ENCODE measurements around the gene EMID1. TPM values are rescaled to one million over a fixed set of nuclear protein-coding genes. Genes with fewer than 3 reads are reported as not detected.
A peak's percentile ranks its signal among the peaks of the same experiment; 100 is the strongest.

Gene EMID1
- total RNA-seq, 1 experiment from 2014 or later = 5.4 TPM

DNA sequence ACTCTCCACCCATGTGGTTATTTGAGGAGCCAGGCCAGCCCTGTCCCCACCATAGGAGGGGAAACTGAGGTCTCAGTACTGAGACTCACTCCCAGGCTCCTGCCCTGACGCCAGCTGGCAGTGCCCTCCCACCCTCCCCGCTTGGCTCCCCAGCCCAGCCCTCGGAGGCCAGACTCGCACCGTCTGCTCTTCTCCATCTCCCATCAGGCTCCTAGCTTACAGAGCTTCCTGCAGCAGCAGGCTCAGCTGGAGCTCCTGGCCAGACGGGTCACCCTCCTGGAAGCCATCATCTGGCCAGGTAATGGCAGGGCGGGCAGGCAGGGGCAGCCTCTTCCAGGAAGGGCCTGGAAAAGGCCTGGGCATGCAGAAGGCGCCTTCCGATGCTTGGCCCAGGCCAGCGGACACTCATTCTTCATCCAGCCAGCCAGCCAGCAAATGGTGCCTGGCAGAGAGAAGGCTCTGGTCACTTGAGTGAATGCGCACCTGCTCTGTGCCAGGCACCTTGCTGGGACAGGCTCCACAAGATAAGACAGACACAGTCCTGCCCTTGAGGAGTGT is 49.4 kb downstream of the EMID1 start:
- H3K79me2 ChIP-seq (ENCODE audit: insufficient read depth, low read length) = no peaks in the 10 kb centered on the region
- H3K9me3 ChIP-seq (ENCODE audit: control insufficient read depth, low read depth, low read length) = no peaks in the 10 kb centered on the region
- H3K14ac ChIP-seq (ENCODE audit: insufficient read depth, low read length) = no peak overlapping the region
- WGBS (ENCODE audit: extremely low coverage, insufficient read length, low lambda C conversion rate) = no CpG with 5 or more reads among the region's 11 CpGs
- no peak overlapping the region for H4K91ac ChIP-seq (ENCODE audit: insufficient read length, low read depth, low read length)
- no peak overlapping the region for H3K4me2 ChIP-seq (ENCODE audit: insufficient read depth, insufficient read length, low read length)
- H2BK5ac ChIP-seq (ENCODE audit: insufficient read length, low read length) = no peak overlapping the region
- TF ChIP-seq, protein P1, sequence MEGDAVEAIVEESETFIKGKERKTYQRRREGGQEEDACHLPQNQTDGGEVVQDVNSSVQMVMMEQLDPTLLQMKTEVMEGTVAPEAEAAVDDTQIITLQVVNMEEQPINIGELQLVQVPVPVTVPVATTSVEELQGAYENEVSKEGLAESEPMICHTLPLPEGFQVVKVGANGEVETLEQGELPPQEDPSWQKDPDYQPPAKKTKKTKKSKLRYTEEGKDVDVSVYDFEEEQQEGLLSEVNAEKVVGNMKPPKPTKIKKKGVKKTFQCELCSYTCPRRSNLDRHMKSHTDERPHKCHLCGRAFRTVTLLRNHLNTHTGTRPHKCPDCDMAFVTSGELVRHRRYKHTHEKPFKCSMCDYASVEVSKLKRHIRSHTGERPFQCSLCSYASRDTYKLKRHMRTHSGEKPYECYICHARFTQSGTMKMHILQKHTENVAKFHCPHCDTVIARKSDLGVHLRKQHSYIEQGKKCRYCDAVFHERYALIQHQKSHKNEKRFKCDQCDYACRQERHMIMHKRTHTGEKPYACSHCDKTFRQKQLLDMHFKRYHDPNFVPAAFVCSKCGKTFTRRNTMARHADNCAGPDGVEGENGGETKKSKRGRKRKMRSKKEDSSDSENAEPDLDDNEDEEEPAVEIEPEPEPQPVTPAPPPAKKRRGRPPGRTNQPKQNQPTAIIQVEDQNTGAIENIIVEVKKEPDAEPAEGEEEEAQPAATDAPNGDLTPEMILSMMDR (conservative IDR thresholded peaks at IDR 0.05) = no peak
- Mint-ChIP-seq H3K4me3 (no peak overlapping the region), H3K4me1 (peaks cover 0 to 7% of the 10 kb centered on the region in 2 experiments; a peak in 2 of 4 replicates), H3K36me3 (ENCODE audit: insufficient read depth in 1 of 3, low read depth in 3 of 3) (peaks cover 0 to 4% (median 0%) of the 10 kb centered on the region in 3 experiments; a peak in 3 of 7 replicates), H3K27ac (peak overlapping the region in 1 of 3 experiments; percentile 11; a peak in 2 of 7 replicates), H3K27me3 (ENCODE audit: low read depth) (peaks cover 7% of the 10 kb centered on the region), H3K9me3 (no peaks in the 10 kb centered on the region)
- H3K79me1 ChIP-seq (ENCODE audit: insufficient read depth, low read depth, low read length, poor library complexity, severe bottlenecking) = no peaks in the 10 kb centered on the region
- no peak overlapping the region for H3T11ph ChIP-seq (ENCODE audit: low read length)
- H2AFZ ChIP-seq (ENCODE audit: low read length) = no peak overlapping the region
- no peak overlapping the region for H2BK120ac ChIP-seq (ENCODE audit: low read depth, low read length, poor library complexity, severe bottlenecking)
- no peak overlapping the region for H3K18ac ChIP-seq (ENCODE audit: insufficient read length, low read depth, low read length)
- H3K27ac ChIP-seq (ENCODE audit: insufficient read length, low read depth, low read length) = no peak overlapping the region
- no peak overlapping the region for H2BK15ac ChIP-seq (ENCODE audit: low read depth, low read length)
- H2AK5ac ChIP-seq (ENCODE audit: insufficient read length, low read length) = no peak overlapping the region
- H3K4me1 ChIP-seq (ENCODE audit: insufficient read depth, low read length) = no peaks in the 10 kb centered on the region
- no peaks in the 10 kb centered on the region for H4K20me1 ChIP-seq (ENCODE audit: control insufficient read depth, insufficient read depth, insufficient read length)
- no peak overlapping the region for H3K23ac ChIP-seq (ENCODE audit: insufficient read length, low read depth, low read length)
- no peak overlapping the region for H2BK12ac ChIP-seq (ENCODE audit: insufficient read length, low read depth, low read length)
- H3K23me2 ChIP-seq (ENCODE audit: insufficient read length, low read depth, low read length, poor library complexity, severe bottlenecking) = no peaks in the 10 kb centered on the region
- DNase-seq = no peak
- H2BK20ac ChIP-seq (ENCODE audit: low read depth, low read length, poor library complexity, severe bottlenecking) = no peak overlapping the region
- H3K56ac ChIP-seq (ENCODE audit: insufficient read length, low read depth, low read length) = no peak overlapping the region
- no peaks in the 10 kb centered on the region for H3K27me3 ChIP-seq (ENCODE audit: insufficient read depth, low read length)
- H3K9ac ChIP-seq (ENCODE audit: extremely low read depth, insufficient read length, low read length) = no peak overlapping the region
- no peak overlapping the region for H3K4ac ChIP-seq (ENCODE audit: low read depth, low read length)
- no peak overlapping the region for H4K5ac ChIP-seq (ENCODE audit: insufficient read length, low read depth, low read length)
- no peak overlapping the region for H4K8ac ChIP-seq (replicated peaks; ENCODE audit: insufficient read length, low read depth, low read length)

Measured in H9 (cell line).